ENCODE measurements around the gene CACNA1F.

DNA sequence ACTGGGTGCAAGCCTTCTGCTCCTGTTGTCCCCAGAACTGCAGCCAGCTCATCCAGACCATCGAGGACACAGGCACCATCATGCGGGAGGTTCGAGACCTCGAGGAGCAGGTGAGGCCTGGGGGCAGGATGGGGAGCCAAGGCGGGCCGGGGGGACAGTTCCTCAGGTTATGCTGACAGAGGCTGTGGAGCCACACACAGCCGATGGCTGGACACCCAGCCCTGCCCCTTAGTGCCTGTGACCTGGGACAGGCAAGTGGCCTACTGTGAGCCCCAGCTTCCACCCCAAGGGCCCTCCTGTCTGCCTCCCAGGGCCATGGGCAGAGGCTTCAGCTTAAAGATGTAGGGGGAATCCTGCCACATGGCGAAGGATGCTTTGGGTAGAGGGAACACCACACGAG is 16.5 kb upstream of the CACNA1F start:
- no peak for TF ChIP-seq POLR2A (IDR thresholded peaks at IDR 0.05; ENCODE audit: low read depth, low read length)
- TF ChIP-seq POLR2AphosphoS5 (IDR thresholded peaks at IDR 0.05; ENCODE audit: low read depth, low read length): no peak
- TF ChIP-seq PAX5 (IDR thresholded peaks at IDR 0.05; ENCODE audit: insufficient read depth, low read length, severe bottlenecking): no peak

Data from GM12891 (cell line).